ENCODE results near the gene AGT. TPM values are rescaled to one million over a fixed set of nuclear protein-coding genes. Genes with fewer than 3 reads are reported as not detected.

The AGT gene
- polyA plus RNA-seq (ENCODE audit: insufficient read length in 3 of 3), result 10 to 100 TPM; 16.0 to 45.9 (median 38.1) TPM

GRCh38 chr1:230713915-230714764 lies at the start of gene AGT:
AGT (minus strand) TSS chr1:230714122; CDS start chr1:230710823, 3,299 bp downstream.
- no peak for DNase-seq (ENCODE audit: low read depth in 3 of 3, low spot score in 2 of 3)

- DNase-seq (ENCODE audit: low read depth in 3 of 3, low spot score in 2 of 3), result no peak
Measured at GRCh38 chr1:230761443-230762167, 47.7 kb upstream of the AGT start.

- no peak for DNase-seq (ENCODE audit: low read depth in 3 of 3, low spot score in 2 of 3)
Measured at GRCh38 chr1:230760360-230760827, 46.5 kb upstream of the AGT start.

GRCh38 chr1:230759369-230760065 lies 45.6 kb upstream of the AGT start:
- no peak for DNase-seq (ENCODE audit: low read depth in 3 of 3, low spot score in 2 of 3)

GRCh38 chr1:230758709-230759368 lies 44.9 kb upstream of the AGT start:
- peak in 1 of 3 donors; percentile 71 for DNase-seq (ENCODE audit: low read depth in 3 of 3, low spot score in 2 of 3)

GRCh38 chr1:230757856-230758708 lies 44.2 kb upstream of the AGT start:
- DNase-seq (ENCODE audit: low read depth in 3 of 3, low spot score in 2 of 3), result no peak

GRCh38 chr1:230754796-230755195 lies 40.9 kb upstream of the AGT start:
- no peak for DNase-seq (ENCODE audit: low read depth in 3 of 3, low spot score in 2 of 3)

GRCh38 chr1:230753586-230754251 lies 39.8 kb upstream of the AGT start:
- DNase-seq (ENCODE audit: low read depth in 3 of 3, low spot score in 2 of 3), result no peak

- no peak for DNase-seq (ENCODE audit: low read depth in 3 of 3, low spot score in 2 of 3)
Measured at GRCh38 chr1:230753191-230753585, 39.3 kb upstream of the AGT start.

- no peak for DNase-seq (ENCODE audit: low read depth in 3 of 3, low spot score in 2 of 3)
Measured at GRCh38 chr1:230752407-230752806, 38.5 kb upstream of the AGT start.

GRCh38 chr1:230750986-230751625 lies 37.2 kb upstream of the AGT start:
- DNase-seq (ENCODE audit: low read depth in 3 of 3, low spot score in 2 of 3), result no peak

- DNase-seq (ENCODE audit: low read depth in 3 of 3, low spot score in 2 of 3), result no peak
Measured at GRCh38 chr1:230750576-230750975, 36.7 kb upstream of the AGT start.

- DNase-seq (ENCODE audit: low read depth in 3 of 3, low spot score in 2 of 3), result no peak
Measured at GRCh38 chr1:230749635-230750034, 35.7 kb upstream of the AGT start.

- no peak for DNase-seq (ENCODE audit: low read depth in 3 of 3, low spot score in 2 of 3)
Measured at GRCh38 chr1:230749150-230749549, 35.2 kb upstream of the AGT start.

GRCh38 chr1:230747890-230748800 lies 34.2 kb upstream of the AGT start:
- no peak for DNase-seq (ENCODE audit: low read depth in 3 of 3, low spot score in 2 of 3)

- DNase-seq (ENCODE audit: low read depth in 3 of 3, low spot score in 2 of 3), result no peak
Measured at GRCh38 chr1:230747127-230747730, 33.3 kb upstream of the AGT start, which contains the start of gene CAPN9. CAPN9 (plus strand) TSS chr1:230747388; CDS start chr1:230747497, 109 bp downstream.

GRCh38 chr1:230746617-230747016 lies 32.7 kb upstream of the AGT start:
- no peak for DNase-seq (ENCODE audit: low read depth in 3 of 3, low spot score in 2 of 3)

Data from right renal cortex interstitium (tissue), 3 donors.